ENCODE results near the gene OLFML2A. TPM values are rescaled to one million over a fixed set of nuclear protein-coding genes. Genes with fewer than 3 reads are reported as not detected.

Gene OLFML2A
- polyA plus RNA-seq, 1 experiment, result 2.5 TPM

DNA sequence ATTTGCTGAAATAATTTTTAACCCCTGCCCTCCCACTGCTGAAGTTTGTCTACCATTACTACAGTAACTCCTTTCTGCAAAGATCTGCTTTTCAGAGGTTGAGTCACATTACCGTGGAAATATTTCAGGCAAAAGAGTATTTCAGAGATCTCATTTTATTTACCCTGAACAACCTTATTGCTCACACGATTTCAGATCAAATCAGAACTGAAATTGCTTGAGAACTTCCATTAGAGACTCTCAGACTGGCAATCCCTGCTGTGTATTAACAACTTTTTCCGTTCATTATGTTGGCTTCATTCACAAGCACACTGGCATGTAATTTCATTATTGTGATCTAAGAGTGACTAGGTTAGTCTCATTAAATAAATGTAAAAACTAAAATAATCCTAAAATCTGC is 21.9 kb upstream of the OLFML2A start:
- no peak for DNase-seq (ENCODE audit: low read depth)
- Histone ChIP-seq H3K36me3 (ENCODE audit: control insufficient read depth, insufficient read depth, low read length) (no peaks in the 10 kb centered on the region), H3K4me3 (ENCODE audit: low read depth, low read length) (no peak overlapping the region), H3K27me3 (ENCODE audit: control insufficient read depth, insufficient read depth, low read length) (peaks cover 2% of the 10 kb centered on the region)
- ChIA-PET POLR2A (no interaction called here), CTCF (interaction anchor here (1.3 to 3.1 kb wide), 5 partner anchors 10 to 203 kb away, joined by 5 to 14 read pairs (median 12); partner anchors contain the start of gene NR6A1)
- TF ChIP-seq, protein P1, sequence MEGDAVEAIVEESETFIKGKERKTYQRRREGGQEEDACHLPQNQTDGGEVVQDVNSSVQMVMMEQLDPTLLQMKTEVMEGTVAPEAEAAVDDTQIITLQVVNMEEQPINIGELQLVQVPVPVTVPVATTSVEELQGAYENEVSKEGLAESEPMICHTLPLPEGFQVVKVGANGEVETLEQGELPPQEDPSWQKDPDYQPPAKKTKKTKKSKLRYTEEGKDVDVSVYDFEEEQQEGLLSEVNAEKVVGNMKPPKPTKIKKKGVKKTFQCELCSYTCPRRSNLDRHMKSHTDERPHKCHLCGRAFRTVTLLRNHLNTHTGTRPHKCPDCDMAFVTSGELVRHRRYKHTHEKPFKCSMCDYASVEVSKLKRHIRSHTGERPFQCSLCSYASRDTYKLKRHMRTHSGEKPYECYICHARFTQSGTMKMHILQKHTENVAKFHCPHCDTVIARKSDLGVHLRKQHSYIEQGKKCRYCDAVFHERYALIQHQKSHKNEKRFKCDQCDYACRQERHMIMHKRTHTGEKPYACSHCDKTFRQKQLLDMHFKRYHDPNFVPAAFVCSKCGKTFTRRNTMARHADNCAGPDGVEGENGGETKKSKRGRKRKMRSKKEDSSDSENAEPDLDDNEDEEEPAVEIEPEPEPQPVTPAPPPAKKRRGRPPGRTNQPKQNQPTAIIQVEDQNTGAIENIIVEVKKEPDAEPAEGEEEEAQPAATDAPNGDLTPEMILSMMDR (IDR thresholded peaks at IDR 0.05; ENCODE audit: insufficient read depth, low read depth, low read length), result no peak

DNA sequence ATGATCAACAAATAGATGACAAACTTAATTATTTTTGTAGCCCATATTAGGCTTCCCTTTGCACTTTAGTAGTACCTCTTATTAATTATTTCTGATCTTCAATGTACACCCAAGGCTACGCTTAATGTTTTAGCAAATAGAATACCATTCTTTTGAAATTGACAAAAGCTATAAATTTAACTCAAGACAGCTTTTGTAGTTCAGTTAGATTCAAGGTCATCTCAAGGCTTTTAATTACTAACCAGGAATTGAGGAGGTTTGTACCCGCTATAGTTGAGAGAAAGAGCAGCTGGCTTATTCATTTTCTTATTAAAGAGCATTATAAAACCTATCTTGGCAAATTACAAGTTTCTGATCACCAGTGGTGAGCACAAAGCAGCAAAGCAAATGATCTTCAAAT is 20.9 kb upstream of the OLFML2A start:
- no peaks in the 10 kb centered on the region for H3K36me3 ChIP-seq (ENCODE audit: control insufficient read depth, insufficient read depth, low read length)
- ChIA-PET POLR2A (no interaction called here), CTCF (no interaction called here)
- TF ChIP-seq, protein P1 (IDR thresholded peaks at IDR 0.05; ENCODE audit: insufficient read depth, low read depth, low read length), result no peak
- peaks cover 2% of the 10 kb centered on the region for H3K27me3 ChIP-seq (ENCODE audit: control insufficient read depth, insufficient read depth, low read length)
- DNase-seq (ENCODE audit: low read depth), result no peak
- H3K4me3 ChIP-seq (ENCODE audit: low read depth, low read length), result no peak overlapping the region

DNA sequence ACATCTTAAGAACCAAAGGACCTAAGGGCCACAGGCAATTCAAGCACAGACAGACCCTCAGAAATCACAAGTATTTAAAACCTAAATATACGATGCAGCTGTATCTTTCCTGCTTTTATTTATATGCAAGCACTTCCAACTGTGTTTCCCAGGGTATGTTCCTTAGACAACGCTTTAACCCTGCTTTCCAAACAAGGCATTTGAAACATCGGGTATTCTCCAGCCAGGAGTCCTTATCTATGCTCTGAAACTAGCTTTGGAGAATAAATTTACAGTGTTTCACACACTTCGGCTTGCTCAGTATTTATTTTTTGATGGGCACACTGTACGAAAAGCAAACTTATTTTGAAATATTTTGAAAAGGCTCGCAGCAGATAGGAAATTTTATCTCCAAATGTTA is 19.3 kb upstream of the OLFML2A start:
- POLR2A ChIA-PET, result no interaction called here
- no peak overlapping the region for H3K4me3 ChIP-seq (ENCODE audit: low read depth, low read length)
- CTCF ChIA-PET, result interaction anchor here (1.2 to 2.7 kb wide), 2 partner anchors 15 to 95 kb away, joined by 5 to 7 read pairs; no protein-coding TSS in a partner anchor
- no peaks in the 10 kb centered on the region for H3K36me3 ChIP-seq (ENCODE audit: control insufficient read depth, insufficient read depth, low read length)
- DNase-seq (ENCODE audit: low read depth), result no peak
- H3K27me3 ChIP-seq (ENCODE audit: control insufficient read depth, insufficient read depth, low read length), result peaks cover 2% of the 10 kb centered on the region
- TF ChIP-seq, protein P1 (IDR thresholded peaks at IDR 0.05; ENCODE audit: insufficient read depth, low read depth, low read length), result no peak

DNA sequence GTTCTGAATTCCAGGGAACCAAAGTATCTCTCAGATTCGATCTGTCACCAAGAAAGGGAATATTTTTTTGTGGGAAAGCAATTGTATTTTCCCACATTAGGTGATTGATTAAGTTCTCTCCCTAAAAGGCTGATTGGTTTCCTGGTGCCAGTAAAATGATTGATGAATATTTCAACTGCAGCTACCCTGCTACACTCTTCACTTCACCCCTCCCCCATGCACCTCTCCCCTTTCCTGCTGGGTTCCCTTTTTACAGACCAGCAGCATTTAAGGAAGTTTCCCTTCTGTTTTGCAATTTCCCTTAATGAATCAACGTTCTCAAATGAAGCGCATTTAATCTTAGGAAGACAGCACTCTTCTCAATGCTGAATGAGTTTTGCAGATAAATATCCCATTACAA is 18.9 kb upstream of the OLFML2A start:
- ChIA-PET CTCF (interaction anchor here (0.7 to 2.7 kb wide), 3 partner anchors 14 to 133 kb away, joined by 4 to 7 read pairs (median 5); no protein-coding TSS in a partner anchor), POLR2A (no interaction called here)
- no peak for DNase-seq (ENCODE audit: low read depth)
- peaks cover 2% of the 10 kb centered on the region for H3K27me3 ChIP-seq (ENCODE audit: control insufficient read depth, insufficient read depth, low read length)
- TF ChIP-seq, protein P1 (IDR thresholded peaks at IDR 0.05; ENCODE audit: insufficient read depth, low read depth, low read length), result no peak
- H3K36me3 ChIP-seq (ENCODE audit: control insufficient read depth, insufficient read depth, low read length), result no peaks in the 10 kb centered on the region
- no peak overlapping the region for H3K4me3 ChIP-seq (ENCODE audit: low read depth, low read length)

DNA sequence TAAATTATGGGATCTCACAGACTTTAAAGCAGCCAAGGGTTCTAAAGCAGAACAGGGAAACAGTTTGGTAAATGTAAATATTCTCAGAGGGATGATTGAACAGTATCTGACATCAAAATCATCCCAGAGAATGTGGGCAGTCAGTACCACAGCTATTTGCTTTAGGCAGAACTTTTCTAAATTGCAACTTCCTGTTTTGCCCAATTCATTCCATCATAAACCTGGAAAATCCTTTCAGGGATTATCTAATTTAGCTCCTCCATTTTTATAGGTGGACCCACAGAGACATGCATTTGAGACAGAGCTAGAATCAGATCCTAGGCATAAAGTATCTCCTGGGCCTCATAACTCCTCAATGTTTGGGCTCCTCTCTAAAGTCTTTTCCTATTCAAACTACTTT is 18.2 kb upstream of the OLFML2A start:
- H3K36me3 ChIP-seq (ENCODE audit: control insufficient read depth, insufficient read depth, low read length), result no peaks in the 10 kb centered on the region
- ChIA-PET POLR2A (no interaction called here), CTCF (interaction anchor here (1.0 to 2.7 kb wide), 2 partner anchors 11 to 13 kb away, joined by 3 to 7 read pairs; no protein-coding TSS in a partner anchor)
- H3K27me3 ChIP-seq (ENCODE audit: control insufficient read depth, insufficient read depth, low read length), result peaks cover 2% of the 10 kb centered on the region
- H3K4me3 ChIP-seq (ENCODE audit: low read depth, low read length), result no peak overlapping the region
- no peak for DNase-seq (ENCODE audit: low read depth)
- TF ChIP-seq, protein P1 (IDR thresholded peaks at IDR 0.05; ENCODE audit: insufficient read depth, low read depth, low read length), result no peak
